KMS-11 (cell line): ENCODE measurements around the gene OSBPL10.

ENCODE experiments used
- H2AFZ ChIP-seq: fragments of 200-600 bp; sonication (generic); 2 replicates; pipeline ENCODE4 v1.6.1; 2016; ENCODE audit warnings: antibody characterized with exemption, mixed run types, low read depth
- H3K27ac ChIP-seq: fragments of 200-600 bp; sonication (generic); 2 replicates; pipeline ENCODE4 v1.6.1; 2016; ENCODE audit warnings: mild to moderate bottlenecking, mixed run types
- H3K27me3 ChIP-seq: fragments of 200-600 bp; sonication (generic); 2 replicates; pipeline ENCODE4 v1.6.1; 2017; ENCODE audit warnings: mild to moderate bottlenecking, low read depth, mixed run types, moderate library complexity; ENCODE audit not compliant: insufficient read depth
- H3K36me3 ChIP-seq: fragments of 200-600 bp; sonication (generic); 2 replicates; pipeline ENCODE4 v1.6.1; 2017; ENCODE audit warnings: mild to moderate bottlenecking, mixed run types; ENCODE audit not compliant: insufficient read depth
- H3K4me1 ChIP-seq: fragments of 200-600 bp; sonication (generic); 2 replicates; pipeline ENCODE4 v1.6.1; 2016; ENCODE audit warnings: mild to moderate bottlenecking, low read depth, mixed run types; ENCODE audit not compliant: poor library complexity, severe bottlenecking
- H3K4me2 ChIP-seq: fragments of 200-600 bp; sonication (generic); 2 replicates; pipeline ENCODE4 v1.7.0; 2016; ENCODE audit warnings: mild to moderate bottlenecking, mixed run types
- H3K4me3 ChIP-seq: fragments of 200-600 bp; sonication (generic); IDR thresholded peaks from 2 replicates; pipeline ENCODE4 v1.6.1; 2017; ENCODE audit warnings: low read depth, low read length, mixed read lengths; ENCODE audit not compliant: insufficient read depth
- H3K79me2 ChIP-seq: fragments of 200-600 bp; sonication (generic); 2 replicates; pipeline ENCODE4 v1.6.1; 2016; ENCODE audit warnings: low read depth, mixed run types; ENCODE audit not compliant: insufficient read depth
- H3K9ac ChIP-seq: fragments of 200-600 bp; sonication (generic); 2 replicates; pipeline ENCODE4 v1.6.1; 2016; ENCODE audit warnings: mild to moderate bottlenecking, mixed run types
- H4K20me1 ChIP-seq: fragments of 200-600 bp; sonication (generic); 2 replicates; pipeline ENCODE4 v1.6.1; 2016; ENCODE audit warnings: mild to moderate bottlenecking, mixed run types; ENCODE audit not compliant: insufficient read depth
- CTCF ChIP-seq: fragments of 200-600 bp; sonication (generic); conservative IDR thresholded peaks from 2 replicates; pipeline ENCODE4 v1.6.1; 2017; ENCODE audit warnings: low read depth, mild to moderate bottlenecking, antibody characterized with exemption, low read length, moderate library complexity, mixed read lengths

The OSBPL10 gene

GRCh38 chr3:31882895-31883294, 98.2 kb downstream of the OSBPL10 start:
- H3K4me1 ChIP-seq, result no peaks in the 10 kb centered on the region
- no peak overlapping the region for H2AFZ ChIP-seq
- H3K4me3 ChIP-seq, result no peak overlapping the region
- H3K4me2 ChIP-seq, result no peak overlapping the region
- H3K9ac ChIP-seq, result no peak overlapping the region
- TF ChIP-seq CTCF, result no peak
- H3K27ac ChIP-seq, result no peak overlapping the region
- H3K79me2 ChIP-seq, result no peaks in the 10 kb centered on the region
- no peaks in the 10 kb centered on the region for H3K27me3 ChIP-seq
- H3K36me3 ChIP-seq, result no peaks in the 10 kb centered on the region
- H4K20me1 ChIP-seq, result no peaks in the 10 kb centered on the region

DNA sequence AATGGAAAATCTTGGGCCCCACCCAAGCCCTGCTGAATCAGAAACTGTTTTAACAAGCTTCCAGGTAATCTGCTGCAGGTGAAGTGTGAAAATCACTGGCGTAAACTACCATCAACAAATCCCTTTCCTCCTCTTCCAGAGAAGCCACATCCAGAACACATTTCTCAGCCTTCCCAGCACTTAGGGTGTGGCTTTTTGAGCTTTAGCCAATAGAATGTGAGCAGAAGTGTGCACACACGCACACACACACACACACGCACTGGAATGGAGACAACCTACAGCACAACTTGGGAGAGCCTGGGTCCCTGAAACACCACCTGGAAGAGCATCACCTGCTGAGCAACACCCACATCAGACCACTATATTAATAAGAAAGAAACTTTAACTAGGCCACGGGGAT, 98.6 kb downstream of the OSBPL10 start:
- Histone ChIP-seq H3K27me3 (no peaks in the 10 kb centered on the region), H2AFZ (no peak overlapping the region), H3K4me2 (no peak overlapping the region), H3K27ac (no peak overlapping the region), H3K9ac (no peak overlapping the region), H3K4me1 (no peaks in the 10 kb centered on the region), H3K36me3 (no peaks in the 10 kb centered on the region), H4K20me1 (no peaks in the 10 kb centered on the region), H3K4me3 (no peak overlapping the region), H3K79me2 (no peaks in the 10 kb centered on the region)
- TF ChIP-seq CTCF, result no peak

DNA sequence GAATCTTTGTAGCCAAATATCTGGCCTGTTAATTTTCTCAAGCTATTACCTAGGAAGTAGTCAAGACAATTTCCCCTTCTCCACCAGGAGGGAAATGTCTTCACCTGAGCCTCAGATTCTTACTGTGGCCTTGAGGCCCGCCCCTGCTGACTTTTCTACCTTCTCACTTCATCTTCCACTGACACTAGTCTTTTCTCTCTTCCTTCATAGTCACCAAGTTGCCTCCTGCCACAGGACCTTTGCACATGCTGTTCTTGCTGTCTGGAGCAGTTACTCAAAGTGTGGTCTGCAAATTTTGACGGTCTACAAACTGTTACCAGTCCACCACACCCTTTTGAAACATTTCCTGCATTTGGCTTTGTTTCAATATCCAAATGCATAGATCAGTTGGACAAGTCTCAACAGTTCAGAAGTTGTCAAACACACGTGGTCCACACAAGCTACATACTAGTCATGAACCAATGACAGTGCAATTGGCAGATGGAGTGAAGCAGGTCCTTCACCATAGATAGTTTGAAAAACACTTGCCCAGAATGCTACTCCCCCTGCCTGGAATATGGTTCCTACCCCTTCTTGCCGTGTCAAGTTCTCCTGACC, 100.5 kb downstream of the OSBPL10 start:
- no peak overlapping the region for H3K27ac ChIP-seq

DNA sequence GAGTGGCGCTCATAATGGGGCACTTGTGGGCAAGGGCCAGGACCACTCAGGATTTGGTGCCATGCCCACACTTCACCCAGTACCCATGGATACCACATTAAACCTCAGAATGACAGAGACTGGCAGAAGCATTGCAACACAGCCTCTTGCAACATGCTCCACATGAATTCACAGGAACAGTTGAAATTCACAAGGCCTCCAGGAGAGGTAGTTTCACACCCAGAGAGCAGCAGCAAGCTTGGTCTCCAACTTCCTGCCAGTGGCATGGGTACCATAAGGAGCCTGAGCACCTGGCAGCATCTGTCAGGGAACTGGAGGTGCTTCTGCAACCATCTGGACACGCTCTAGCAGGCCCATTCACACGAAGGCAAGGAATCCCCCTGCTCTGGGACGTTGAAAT, 101.0 kb downstream of the OSBPL10 start:
- Histone ChIP-seq H3K27ac (no peak overlapping the region), H3K36me3 (no peaks in the 10 kb centered on the region), H3K4me3 (no peak overlapping the region), H3K9ac (no peak overlapping the region), H3K27me3 (no peaks in the 10 kb centered on the region), H3K4me2 (no peak overlapping the region), H3K79me2 (no peaks in the 10 kb centered on the region), H4K20me1 (no peaks in the 10 kb centered on the region), H3K4me1 (no peaks in the 10 kb centered on the region), H2AFZ (no peak overlapping the region)
- TF ChIP-seq CTCF, result no peak

More for the DNA sequence above, 100.5 kb downstream of the OSBPL10 start:
- Histone ChIP-seq H4K20me1 (no peaks in the 10 kb centered on the region), H2AFZ (no peak overlapping the region), H3K4me3 (no peak overlapping the region), H3K79me2 (no peaks in the 10 kb centered on the region), H3K27me3 (no peaks in the 10 kb centered on the region), H3K9ac (no peak overlapping the region), H3K4me1 (no peaks in the 10 kb centered on the region), H3K4me2 (no peak overlapping the region), H3K36me3 (no peaks in the 10 kb centered on the region)
- no peak for TF ChIP-seq CTCF

DNA sequence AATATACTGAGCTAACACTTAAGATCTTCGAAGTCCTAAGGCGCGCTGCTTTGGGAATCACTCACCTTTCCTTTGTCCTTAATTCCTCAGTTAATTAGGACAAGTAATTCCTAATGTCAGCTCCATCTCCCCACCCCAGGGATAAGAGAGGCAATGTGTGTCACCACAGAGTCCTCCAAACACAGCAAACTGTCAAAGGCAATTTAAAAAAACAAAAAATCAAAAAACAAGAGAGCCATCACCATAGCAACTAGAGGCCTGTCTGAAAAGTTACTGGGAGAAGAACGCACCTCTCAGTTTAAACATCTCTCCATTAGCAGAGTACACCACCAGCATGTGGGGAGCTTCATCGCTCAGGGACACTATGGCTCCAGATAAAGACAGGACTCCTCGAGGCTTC, 101.7 kb downstream of the OSBPL10 start:
- H2AFZ ChIP-seq, result no peak overlapping the region
- H3K27me3 ChIP-seq, result no peaks in the 10 kb centered on the region
- TF ChIP-seq CTCF, result no peak
- no peak overlapping the region for H3K9ac ChIP-seq
- no peak overlapping the region for H3K4me2 ChIP-seq
- no peaks in the 10 kb centered on the region for H3K79me2 ChIP-seq
- H3K36me3 ChIP-seq, result no peaks in the 10 kb centered on the region
- no peaks in the 10 kb centered on the region for H4K20me1 ChIP-seq
- H3K27ac ChIP-seq, result no peak overlapping the region
- H3K4me3 ChIP-seq, result no peak overlapping the region
- no peaks in the 10 kb centered on the region for H3K4me1 ChIP-seq
